GM12891 (cell line): ENCODE results near the gene GPSM1.

Experiments
- POLR2A ChIP-seq: IDR thresholded peaks from 2 replicates; pipeline ENCODE4 v1.6.1; 2011; ENCODE audit warnings: low read depth, low read length, control low read depth
- POLR2AphosphoS5 ChIP-seq: IDR thresholded peaks from 2 replicates; pipeline ENCODE4 v1.6.1; 2011; ENCODE audit warnings: low read depth, low read length, control low read depth
- SPI1 ChIP-seq: IDR thresholded peaks from 2 replicates; pipeline ENCODE4 v1.6.1; 2011; ENCODE audit warnings: low read depth, low read length, control low read depth

- TF ChIP-seq SPI1 (no peak), POLR2A (no peak), POLR2AphosphoS5 (no peak)
Measured at GRCh38 chr9:136303825-136304416, 23.4 kb upstream of the GPSM1 start, which contains the start of gene CCDC187.
